HG03571 (cell line): ENCODE results near the gene CFAP92.
A peak's percentile ranks its signal among the peaks of the same experiment; 100 is the strongest.

Experiments used
- ATAC-seq: cut with Tn5 transposase; IDR thresholded peaks from one replicate; pipeline ENCODE4 v1.9.1; 2021; ENCODE audit not compliant: unreplicated experiment

CFAP92 gene, protein sequence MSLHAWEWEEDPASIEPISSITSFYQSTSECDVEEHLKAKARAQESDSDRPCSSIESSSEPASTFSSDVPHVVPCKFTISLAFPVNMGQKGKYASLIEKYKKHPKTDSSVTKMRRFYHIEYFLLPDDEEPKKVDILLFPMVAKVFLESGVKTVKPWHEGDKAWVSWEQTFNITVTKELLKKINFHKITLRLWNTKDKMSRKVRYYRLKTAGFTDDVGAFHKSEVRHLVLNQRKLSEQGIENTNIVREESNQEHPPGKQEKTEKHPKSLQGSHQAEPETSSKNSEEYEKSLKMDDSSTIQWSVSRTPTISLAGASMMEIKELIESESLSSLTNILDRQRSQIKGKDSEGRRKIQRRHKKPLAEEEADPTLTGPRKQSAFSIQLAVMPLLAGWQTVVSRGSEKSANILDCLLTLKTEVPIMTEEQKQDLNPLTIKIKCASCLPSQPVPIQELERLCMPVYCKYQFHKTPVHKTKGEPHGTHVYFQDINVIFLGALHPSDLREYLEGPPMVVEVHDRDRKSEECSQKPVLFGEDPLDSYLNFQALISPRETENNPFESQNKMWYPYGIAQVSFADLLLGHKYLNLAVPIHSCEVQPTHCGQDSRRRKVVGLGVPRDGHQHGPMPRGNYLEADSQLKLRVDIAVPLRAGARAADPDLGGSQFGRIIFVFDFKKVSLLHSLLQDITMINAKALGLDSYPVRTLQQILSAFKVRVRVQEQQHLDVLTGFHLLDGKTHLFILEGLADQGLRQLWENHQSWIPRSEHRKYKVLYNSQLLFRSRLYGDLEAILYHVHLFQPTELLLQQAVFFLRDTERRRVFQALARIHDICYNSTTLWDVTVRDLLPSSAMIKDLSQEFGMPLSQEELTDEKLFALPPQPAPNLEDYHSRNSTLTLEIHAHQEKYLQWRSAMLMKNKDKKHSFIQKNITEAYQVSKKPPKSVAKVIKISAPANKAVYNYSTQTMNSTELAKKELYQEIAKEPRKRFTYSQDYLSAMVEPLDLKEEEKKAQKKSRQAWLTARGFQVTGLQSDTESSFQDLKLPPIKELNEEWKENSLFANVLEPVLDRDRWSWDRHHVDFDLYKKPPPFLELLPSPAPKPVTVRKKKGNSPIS

DNA sequence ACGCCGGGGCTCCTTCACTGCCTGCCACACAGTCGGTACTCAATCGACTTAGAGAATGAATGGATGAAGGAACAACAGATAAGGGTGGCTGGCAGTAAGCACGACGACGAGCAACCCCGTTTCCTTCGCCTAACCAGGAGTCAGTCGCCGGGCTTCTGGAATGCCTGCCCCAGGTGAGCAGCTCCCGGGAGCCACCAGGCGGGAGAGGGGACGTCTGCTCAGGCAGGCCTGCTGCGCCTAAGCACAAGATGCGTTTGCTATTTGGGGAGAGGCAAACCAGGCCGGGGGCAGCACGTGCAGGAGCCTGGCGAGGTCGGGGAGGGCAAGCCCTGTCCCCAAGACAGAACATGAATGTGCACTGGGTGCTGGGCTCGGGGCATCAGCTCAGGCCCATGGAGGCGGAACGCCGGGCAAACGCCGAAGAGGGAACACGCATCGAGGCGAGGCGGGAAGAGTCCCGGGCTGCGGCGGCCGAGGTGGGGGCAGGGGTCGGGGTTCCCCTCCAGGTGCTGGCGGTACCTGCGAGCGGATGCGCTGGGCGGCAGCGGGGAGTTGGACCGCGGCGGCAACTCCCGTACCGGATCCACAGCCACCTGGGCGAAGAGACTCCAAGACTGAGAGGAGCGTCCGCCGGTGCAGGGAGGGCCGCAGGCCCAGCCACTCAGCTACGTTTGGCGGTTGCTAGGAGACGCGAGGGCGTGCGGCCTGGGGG lies at the start of gene CFAP92:
Gene CFAP92, minus strand, starts transcription at position 616 of the 712 bp plus-strand sequence. CDS start 772 bp downstream, outside the sequence.
- peak; percentile 82 for ATAC-seq

DNA sequence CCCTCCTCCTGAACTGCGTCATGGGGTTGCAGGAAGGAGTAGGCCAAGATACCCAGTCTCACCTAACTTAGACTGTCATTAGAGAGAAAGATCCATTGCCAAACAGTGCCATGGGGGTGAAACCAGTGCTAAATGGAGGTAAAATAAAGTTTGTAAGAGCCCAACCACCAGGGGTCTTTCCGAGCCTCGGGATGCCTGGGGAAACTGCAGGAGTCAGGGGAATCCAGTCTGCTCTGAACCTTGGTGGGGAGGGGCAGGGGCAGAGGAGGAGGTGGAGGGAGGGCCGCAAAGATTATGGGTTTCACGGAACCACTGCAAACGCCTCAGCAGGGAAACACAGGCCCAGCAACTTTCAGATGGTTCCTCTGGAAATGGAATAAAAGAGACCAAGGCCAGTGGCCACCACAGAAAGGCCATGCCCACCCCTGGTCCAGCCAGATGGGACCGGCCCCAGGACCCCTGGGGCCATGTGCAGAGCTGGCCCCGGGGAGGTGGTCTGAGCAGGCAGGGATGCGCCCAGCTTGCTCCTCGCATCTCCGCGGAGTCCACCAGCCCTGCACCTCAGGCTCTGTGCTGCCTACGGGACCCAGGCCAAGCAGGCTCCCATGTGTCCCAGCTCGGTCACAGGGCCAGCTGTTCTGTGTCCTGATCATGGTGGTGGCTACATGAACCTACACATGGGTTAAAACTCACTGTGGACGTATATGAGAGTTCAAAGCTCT lies 46.9 kb upstream of the CFAP92 start:
- ATAC-seq, result no peak

DNA sequence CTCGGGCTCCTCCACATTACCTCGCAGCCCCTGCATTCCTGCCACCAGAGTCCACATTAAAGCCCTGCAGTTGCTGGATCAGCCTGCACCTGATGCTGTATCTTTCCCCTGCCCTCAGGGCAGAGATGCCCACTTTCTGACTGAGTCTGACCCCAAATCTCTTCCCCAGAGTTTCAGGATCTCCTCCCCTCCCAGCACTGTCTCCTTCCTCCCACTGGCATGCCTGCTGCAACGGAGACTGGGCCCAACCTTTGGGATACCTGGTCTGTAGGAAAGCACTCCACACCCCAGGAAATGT lies 46.1 kb upstream of the CFAP92 start:
- ATAC-seq, result no peak

DNA sequence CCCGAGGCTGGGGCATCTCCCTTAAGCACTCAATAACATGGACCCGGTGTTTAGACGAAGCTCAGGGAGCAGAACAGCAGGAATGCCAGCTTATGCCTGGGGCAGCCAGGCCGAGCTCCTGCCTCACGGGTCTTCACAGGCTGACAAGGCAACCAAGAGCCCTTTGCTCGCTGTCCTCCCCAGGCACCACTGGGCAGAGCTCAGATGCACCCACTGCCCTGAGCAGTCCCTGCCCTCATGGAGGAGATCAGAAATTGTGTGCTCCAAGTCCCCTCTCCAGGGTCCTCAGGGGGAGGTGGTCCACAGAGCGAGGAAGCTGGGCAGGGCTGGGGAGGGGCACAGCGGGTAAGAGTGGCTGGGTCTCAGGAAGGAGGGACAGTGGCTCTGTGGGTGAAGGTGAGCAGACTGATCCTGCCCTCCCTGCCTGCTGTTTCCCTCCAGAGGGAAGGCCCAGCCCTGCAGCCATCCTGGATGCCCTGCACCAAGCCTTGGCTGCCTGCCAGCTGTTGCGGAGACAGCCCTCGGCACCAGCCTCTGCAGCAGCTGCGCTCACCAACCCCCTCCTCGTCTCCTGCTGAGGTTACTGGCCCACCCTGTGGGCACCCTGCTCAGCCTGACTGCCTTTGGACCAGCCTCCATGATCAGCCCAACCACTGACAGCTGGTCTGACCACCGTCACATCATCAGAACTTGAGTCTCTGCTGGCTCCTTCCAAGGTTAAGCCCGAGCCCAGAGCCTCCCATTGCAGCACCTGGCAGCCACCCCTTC lies 45.6 kb upstream of the CFAP92 start:
- no peak for ATAC-seq

DNA sequence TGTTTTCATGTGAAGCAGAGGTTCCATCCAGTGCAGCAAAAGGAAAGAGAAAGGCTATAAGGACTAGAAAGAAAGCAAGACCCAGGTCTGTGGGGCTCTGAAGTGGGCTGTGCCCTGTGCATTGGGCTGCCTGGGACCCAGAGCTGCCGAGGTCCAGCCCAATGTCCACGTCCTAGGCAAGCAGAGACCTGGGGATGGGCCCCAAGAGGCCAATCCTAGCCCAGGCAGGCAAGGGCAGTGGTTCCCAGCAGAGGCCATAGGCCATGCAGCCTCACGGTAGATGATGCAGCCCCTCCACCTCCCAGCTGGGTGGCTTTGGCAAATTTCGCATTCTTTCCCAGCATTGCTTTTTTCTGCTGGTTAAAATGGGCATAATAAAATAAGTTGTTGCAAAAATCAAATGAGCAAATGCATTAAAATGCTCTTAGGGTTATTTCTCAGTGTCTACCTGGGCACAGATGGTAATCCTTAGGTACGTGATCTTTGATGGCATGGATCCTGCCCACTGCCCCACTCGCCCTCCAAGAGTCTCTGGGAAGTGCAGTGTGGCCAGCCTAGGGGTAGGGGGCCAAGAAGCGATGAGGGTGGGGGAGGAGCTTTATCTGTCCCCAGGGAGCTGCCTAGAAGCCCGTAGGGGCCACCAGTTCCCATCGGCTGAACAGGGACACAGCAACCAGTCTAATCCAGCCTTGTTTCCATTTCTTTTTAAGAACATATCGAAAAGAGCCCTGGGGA lies 44.4 kb upstream of the CFAP92 start:
- no peak for ATAC-seq

DNA sequence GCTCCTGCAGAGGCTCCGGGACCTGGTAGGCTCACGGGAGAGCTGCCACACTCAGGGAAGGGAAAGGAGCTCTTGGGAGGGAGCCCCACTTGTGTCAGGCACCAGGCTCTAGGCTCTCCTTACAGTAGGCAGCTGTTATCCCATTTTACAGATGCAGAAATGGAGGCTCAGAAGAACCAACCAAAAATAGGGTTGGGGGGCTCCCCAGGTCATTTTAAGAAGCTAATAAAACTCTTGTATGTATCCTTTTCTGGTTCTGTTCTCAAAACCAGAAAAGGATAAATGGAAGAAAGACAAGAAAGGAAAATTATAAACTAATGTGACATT lies 43.2 kb upstream of the CFAP92 start:
- no peak for ATAC-seq

DNA sequence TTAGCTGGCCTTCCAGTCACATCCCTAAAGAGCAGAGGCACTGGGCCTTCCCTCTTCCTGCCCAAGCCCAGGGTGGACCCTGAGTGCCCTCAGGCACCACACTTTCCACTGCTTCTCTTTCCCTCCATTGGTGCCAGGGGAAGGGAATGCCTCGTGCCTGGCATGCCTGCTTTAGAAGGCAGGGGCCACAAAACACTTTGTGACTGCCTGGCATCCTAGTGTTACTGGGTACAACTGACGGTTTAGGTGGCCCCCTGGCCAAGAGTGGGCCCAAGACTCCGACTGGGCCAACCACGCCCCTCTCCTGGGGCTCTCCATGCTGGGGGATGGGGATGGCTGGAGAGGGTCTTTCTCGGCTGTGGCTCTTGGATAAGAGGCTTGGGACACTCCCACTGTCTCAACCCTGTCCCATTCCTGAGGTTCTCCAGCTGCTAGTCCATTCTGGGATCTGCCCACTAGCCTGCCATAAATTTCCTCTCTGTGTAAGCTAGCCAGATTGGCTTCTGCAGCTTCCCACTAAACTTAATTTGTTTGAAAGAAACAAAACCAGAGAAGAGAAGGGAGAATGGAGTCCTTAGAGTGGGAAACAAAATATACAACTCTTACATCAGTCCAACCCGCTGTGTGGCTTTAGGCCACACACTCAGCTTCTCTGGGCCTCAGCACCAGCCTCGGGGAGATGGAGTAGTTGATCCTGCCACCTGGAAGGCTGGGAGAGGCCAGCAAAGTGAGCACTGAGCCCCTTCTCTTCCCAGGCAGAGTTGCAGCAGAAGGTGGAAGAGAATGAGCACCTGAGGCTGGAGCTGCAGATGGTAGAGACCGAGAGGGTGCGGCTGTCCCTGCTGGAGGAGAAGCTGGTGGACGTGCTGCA lies 42.6 kb upstream of the CFAP92 start:
- no peak for ATAC-seq

DNA sequence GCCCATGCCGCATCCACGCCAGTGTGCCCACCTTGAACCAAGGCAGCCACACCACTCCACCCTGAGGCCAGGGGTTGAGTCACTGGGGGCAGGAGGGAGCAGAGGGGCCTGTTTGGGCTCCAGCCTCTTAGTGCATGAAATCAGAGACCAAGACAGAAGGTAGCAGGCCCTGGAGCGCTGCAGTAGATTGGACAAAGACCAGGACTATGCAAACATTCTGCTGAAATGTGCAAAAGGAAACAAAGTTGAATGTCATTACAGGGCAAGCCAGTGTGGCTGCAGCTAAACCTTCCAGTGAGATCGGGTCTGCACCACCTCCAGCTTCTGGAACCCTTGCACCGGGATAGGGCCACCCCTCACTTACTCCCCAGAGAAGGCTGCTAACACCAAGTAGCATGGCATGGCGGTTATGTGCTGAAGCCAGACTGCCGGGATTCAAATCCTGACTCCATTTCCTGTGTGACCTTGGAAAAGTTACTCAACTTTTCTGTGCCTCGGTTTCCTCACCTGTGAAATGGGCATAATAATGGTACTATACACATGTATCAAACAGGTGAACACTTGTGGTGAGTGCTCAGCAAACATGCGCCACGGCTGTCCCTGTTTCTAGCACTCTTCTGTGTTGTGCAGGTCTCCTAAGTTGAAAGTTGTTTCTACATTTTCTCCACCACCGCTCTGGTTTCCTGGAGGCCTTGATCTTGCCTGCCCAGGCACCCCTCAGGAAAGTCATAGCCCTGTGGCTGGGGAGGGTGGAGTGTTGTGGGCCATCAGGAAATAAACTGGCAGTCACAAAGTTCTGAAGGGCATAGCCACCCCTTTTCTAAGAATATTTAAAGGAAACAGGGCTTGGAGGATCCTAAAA lies 41.7 kb upstream of the CFAP92 start:
- no peak for ATAC-seq

DNA sequence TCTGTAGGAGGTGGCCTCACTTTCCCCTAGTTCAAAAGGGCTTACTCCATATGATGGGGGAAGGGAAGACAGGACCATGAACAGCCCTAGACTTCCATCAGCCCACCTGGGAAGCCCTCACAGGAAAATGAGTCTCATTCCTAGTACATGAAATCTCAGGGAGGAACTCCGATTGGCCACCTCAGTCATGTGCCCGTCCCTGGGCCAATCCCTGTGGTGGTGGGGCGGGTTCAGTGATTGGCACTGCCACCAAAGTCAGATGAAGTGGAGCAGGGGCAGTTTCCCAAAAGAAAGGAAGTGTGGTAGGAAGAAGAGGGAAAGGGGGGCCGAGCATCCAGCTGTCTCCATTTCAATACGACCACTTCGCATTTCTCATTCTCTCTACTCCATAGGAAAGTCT lies 40.8 kb upstream of the CFAP92 start:
- no peak for ATAC-seq

DNA sequence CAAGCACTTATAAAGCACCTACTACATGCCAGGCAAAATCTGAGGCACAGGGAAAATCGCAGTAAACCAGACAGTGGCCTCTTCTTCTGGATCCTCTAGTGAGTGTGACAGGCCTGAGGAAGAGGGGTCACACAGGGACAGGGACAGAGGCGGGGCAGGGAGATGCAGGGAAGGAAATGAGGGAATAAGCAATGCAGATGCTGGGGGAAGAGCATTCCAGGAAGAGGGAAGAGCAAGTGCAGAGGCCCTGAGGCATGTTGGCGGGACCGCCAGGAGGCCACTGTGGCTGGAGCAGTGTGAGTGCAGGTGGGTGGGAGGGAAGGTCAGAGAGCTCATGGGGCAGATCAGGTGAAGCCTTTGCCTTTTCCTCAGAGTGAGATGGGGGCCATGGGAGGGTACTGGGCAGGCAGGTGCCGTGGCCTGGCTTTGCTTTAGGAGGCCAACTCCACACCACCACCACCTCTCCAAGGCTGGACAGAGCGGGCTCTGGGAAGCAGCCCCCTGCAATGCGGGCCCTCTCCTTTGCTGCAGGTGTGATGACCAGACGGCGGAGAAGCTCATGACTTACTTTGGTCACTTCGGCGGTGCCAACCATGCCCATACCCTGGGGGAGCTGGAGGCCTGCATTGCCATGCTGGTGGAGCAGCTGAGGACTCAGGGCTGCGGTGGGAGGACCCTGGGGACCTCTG lies 39.9 kb upstream of the CFAP92 start:
- ATAC-seq, result no peak

DNA sequence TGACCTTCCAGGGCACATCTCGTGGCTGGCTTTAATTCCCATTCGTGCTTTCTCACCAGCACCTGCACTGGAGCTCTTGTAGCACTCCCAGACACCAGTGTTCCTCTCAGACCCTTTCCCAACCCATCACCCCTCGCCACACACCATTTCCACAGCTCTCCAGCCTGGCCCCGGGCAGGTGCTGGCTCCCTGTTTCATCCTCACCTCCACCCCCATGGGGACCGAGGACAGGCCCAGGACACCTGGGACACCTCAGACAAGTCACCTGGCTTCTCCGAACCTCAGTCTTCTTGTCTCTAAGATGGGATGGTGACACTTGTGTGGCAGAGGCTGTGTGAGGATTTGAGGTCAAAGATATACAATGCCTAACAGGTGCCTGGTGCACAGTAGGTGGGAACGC lies 39.3 kb upstream of the CFAP92 start:
- no peak for ATAC-seq

DNA sequence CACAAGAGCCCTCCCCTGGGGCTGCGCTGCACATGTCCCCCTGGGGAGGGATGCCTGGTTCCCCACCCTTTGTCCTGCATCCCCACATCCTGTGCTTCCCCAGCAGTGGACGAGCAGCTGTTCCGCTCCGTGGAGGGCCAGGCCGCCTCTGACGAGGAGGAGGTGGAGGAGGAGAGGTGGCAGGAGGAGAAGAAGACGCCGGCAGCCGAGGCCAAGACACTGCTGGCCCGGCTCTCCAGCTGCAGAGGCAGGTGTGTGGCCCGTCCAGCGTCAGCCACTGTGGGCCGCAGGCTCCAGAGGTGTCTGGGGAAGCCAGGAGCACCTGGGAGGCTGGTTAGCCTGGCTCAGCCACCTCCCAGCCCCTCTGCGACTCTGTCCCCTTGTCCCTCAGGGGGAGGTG lies 38.8 kb upstream of the CFAP92 start:
- ATAC-seq, result no peak

DNA sequence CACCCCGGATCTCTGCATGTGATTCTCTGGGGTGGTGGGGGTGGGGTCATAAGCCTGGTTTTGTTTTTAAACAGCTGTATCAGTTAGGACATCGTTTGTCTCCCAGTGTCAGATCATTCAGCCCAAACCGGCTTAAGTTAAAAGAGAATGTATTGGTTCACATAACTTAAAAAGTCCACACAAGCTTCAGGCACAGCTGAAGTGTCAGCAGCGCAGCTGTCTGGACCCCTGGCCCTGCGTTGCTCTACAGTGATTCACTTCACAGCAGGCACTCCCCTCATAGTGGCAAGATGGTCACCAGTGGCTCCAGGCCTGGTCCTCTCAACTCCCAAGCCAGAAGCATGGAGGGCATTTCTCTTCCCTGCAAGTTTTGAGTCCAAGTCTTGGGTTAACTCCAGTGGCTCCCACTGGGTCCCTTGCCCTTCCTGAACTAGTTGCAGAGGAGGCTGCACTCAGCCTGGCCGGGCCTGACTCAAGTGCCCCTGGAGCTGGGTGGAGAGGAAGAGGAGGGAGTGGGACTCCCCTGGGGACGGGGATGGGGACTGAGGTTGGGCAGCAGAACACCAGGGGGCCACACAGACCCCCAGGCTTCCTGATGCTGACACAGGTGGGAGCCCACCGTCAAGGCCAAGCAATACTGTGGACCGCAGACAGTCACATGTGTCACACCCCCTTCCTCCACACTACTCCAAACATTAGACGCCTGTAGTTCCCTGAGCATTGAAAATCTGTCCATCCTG lies 37.8 kb upstream of the CFAP92 start:
- no peak for ATAC-seq

DNA sequence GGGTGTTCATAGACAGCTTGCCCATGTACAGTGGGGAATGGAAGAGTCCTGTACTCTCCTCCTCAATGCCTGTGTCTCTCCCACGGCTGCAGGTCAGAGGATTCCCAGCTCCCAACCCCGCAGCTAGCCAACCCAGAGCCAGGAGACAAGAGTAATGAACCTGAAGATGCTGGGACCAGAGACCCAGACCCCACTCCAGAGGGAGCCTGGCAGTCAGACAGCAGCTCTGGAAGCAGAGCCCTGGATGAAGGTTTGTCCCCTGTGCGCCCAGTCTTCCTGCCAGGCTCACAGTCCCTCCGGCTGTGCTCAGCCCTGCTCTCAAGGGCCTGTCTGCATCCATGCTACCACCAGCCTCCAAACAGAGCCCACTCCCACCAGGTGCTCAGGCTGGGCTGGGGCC lies 36.7 kb upstream of the CFAP92 start:
- ATAC-seq, result no peak

DNA sequence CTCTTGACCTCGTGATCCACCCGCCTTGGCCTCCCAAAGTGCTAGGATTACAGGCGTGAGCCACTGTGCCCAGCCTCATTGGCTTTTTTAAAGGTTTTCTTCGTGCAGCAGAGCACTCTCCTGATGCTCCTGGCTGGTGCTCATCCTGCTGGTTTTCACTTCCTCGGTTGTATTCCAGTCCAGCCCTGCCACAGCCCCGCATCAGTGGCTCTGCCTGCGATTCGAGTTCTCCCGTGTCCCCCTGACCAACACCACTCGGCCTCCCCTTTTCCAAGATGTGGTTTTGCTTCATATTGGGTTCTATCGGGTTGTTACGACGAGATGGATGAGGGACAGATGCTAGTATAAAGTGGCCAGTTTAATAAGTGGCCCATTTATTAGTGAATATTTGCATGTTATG lies 35.0 kb upstream of the CFAP92 start:
- no peak for ATAC-seq

DNA sequence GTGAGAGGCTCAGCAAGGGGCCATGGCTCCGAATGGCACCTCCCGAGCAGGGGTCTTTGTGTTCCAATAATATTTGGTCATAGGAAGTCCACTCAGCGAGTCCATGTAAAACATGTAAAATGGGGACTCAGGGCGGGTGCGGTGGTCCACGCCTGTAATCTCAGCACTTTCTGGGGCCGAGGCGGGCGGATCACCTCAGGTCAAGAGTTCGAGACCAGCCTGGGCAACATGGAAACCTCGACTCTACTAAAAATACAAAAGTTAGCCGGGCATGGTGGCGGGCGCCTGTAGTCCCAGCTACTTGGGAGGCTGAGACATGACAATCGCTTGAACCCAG lies 33.6 kb upstream of the CFAP92 start:
- no peak for ATAC-seq
